HCEC 1CT (cell line): ENCODE measurements around the gene WNT8B.

Experiments
- DNase-seq: peaks from one replicate; pipeline ENCODE4 v3.0.0-alpha.2; 2017

WNT8B gene

DNA sequence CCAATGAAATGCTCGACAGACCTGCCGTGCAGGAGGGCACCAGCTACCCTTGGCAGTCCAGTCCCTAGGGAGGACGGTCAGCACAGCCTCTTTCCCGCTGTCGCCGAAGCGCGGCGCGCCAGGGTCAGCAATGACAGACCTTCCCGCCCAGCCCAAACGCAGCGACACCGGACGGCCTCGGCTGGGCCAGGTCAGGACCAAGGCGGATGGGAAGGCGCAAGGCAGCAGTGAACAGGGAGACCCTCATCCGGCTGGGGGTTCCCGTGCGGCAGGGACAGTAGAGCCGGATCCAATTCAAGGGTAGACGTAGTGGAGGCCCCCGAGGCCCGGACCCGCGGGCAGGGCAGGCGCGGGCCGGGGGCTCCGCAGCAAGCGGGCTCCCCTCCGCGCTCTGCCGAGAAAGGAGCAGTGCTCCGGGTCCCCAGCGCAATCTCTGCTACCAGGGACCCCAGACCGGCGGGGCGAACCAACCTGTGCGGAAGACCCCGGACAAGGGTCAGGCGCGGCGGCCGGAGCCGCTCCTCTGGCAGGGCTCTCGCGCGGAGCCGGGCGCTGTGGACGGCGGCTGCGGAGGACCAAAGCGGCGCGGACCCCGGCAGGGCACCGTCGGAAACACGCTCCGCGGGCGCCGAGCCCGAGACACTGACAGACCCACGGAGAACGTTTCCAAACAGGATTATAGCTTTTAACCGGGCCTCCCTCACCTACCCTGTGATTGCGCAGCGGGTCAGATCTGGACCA lies 56.7 kb downstream of the WNT8B start, which contains the start of gene SEC31B:
Gene SEC31B, minus strand, starts transcription at position 551 of the 741 bp plus-strand sequence. CDS start 2,909 bp downstream, outside the sequence.
- DNase-seq, result no peak

DNA sequence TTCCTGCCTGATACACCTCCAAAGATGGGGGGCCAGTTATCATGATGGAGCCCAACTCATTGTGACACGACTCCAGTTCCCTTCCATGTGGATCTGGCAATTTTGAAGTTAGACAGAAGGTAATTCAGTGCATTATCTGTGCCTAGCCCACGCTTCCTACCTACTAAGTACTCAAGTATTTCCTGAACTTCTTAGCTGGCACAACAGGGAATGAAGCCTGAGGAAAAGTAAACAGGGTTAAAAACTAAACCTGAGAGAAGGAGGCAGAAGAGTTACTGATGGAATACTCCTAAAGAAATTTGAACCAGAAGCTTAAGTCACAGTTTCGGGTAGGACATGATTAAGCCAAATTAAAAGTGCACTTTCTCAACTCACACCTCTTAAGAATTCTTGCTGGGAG lies 58.0 kb downstream of the WNT8B start:
- no peak for DNase-seq

DNA sequence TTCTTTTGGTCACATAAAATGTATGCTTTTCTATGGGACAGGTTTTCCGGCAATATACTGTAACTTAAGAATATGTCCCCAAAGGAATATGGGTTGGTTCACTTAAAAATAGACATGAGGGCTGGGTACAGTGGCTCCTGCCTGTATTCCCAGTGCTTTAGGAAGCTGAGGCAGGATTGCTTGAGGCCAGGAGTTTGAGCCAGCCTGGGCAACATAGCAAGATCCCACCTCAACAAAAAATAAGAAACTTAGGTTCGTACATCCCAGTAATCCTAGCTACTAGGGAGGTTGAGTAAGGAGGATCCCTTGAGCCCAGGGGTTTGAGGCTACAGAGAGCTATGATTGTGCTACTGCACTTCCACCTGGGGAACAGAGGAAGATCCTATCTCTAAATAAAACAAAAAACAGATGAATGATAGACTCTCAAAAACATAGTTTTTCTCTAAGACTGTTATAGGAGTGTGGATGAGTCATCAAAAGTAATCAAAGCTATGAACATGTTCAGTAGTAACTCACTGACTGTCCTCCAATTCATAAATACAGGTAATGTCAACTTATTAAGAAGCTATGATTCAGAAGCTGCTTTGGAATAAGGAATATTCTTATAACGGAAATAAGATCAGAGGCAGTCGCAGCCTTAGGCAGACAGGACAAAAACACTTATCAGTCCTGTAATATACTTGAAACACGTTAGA lies 59.4 kb downstream of the WNT8B start:
- DNase-seq, result no peak

DNA sequence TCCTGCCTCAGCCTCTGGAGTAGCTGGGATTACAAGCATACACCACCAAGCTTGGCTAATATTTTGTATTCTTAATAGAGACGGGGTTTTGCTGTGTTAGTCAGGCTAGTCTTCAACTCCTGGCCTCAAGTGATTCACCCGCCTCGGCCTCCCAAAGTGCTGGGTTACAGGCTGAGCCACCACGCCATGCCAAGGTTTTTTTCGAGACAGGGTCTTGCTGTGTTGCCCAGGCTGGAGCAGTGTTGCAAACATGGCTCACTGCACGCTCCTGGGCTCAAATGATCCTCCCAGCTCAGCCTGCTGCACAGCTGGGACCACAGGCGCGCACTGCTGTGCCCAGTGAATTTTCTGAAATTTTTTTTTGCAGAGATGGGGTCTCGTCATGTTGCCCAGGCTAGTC lies 60.1 kb downstream of the WNT8B start:
- DNase-seq, result no peak

DNA sequence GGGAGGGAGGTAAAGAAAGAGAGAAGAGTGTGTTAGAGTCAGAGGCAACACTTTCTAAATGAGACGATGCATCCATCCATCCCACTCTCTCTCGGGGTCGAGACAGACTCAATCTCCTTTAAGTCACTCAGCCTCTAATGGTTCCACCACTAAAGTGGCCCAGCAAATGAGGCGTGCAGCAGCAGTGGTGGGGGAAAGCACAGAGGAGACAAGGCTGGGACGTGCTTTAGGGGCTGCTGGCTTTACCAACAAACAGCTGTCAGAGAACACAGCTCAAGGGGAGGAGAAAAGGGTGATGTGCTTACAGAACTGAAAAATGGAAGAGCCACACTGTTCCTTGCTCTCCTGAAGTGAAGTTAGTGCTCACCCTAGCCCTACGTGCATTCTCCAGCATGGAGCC lies 61.4 kb downstream of the WNT8B start:
- no peak for DNase-seq

DNA sequence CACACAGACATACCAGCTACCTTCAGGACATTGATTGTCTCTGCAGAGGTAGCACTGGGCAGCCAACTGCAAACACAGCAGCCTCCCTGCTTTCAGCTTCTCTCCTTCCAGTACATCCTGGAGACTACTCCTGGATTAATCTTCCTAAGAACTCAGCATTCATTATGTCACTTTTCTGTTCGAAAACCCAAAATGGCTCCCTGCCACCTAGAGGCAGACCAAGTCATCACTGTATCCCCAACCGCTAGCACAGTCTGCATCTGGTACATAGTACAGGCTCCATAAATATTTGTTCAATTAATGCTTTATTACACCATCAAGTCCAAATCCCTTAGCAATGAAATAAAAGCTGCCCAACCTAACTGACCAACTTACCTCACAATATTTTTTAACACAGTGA lies 61.8 kb downstream of the WNT8B start:
- no peak for DNase-seq

DNA sequence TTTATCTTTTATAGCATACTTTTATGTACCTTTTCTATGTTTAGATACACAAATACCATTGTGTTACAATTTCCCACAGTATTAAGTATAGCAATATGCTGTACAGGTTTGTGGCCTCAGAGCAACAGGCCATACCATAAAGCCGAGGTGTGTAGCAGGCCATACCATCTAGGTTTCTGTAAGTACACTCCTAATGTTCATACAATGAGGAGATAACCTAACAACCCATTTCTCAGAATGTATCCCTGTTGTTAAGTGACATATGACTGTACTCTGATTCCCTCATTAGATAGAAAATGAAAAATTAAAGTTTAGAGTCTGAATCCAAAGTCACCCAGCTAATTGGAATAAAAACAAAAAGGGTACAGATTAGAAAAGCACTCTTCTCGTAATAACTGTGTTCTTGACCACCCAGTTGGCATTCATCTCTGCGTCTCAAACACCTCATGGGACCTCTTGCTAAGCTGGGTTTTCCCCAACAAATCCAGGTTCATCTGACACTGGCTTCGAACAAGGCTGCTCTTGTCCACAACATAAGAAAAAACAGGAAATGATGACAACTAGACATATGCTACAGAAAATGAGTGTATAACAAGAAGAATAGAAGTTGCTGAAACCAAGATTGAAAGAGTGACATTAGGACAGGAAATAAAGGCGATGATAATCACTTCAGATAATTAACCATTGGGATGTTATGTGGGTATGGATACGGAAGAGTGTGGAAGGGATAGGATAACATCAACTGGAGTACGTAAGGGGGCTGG lies 65.5 kb downstream of the WNT8B start:
- DNase-seq, result no peak

DNA sequence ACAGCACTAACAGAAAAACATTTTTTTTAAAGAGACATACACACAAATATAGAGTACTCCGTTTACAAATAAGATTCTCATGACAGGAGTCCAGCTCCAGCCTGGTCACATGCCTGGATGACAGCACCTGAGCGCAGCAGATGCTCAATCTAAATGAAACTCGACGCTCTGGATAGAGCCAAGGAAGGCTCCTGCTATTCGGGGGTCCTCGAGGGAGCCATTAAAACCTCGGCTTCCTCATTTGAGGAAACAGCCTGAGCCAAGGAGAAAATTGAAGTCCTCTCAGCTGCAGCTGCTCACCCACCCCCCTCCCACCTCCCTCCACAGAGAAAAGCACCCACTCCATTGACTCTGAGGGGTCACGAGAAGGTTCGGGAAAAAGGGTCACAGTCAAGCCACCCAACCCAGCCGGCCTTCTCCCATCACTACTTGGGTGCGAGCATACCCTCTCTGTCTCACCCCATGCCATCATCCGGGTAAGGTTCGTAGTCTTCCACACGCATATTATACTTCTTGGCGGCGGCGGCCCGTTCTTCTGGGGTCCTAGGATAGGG lies 66.2 kb downstream of the WNT8B start:
- no peak for DNase-seq

DNA sequence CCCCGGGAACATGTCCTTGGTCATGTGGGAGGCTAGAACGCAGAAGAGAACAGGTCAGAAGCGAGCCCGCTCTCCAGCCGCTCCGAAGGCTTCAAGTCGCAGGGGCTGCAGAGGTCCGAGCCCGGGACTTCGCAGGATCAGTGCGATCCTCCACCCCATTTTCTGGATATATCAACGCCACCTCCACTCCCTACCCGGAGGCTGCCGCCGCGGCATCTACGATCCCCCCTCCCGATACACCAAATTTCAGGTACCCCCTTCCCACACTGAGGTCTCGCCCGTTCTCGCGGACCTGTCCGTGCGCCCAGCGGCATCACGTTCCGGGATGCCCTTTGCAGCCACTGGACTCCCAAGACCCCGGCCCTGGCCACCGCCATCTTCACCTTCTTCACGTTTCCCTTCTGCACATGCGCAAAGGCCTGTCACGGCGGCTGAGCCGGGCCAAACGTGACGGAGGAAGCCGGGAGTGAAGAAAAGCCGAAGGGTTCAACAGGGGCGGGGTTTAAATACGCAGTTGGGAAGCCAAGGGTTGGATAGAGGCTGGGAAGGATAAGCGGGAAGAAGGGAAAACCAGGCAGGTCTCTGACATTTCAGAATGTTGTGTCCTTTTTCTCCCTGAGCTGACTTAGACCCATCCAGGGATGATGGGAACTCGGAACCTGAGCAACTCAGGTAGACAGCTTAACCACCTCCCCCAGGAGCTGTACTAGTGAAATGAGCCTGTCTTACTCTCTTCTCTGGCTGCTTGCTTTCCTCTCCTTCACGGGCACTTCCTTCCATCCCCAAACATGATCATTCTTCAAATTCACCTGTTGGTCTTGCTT lies 66.9 kb downstream of the WNT8B start, which contains the start of gene NDUFB8:
Gene NDUFB8, minus strand, starts transcription at position 397 of the 824 bp plus-strand sequence. Its CDS starts 20 bp downstream, at position 377.
- DNase-seq, result peak; percentile 75

DNA sequence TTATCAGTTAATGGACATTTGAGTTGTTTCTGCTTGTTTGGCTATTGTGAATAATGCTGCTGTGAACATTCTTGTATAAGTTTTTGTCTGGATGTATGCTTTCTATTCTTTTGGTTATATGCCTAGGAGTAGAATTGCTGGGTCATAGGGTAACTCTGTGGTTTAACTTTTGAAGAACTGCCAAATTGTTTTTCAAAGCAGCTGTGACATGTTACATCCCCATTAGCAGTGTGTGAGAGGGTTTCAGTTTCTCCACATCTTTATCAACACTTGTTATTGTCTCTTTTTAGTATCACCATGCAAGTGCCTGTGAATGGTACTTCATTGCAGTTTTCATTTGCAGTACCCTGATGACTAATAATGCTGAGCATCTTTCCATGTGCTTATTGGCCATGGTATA lies 69.0 kb downstream of the WNT8B start:
- DNase-seq, result peak; percentile 12
